ENCODE results near the gene PDE4C.

GRCh38 chr19:18185538-18185937, 40.7 kb downstream of the PDE4C start:
- TF ChIP-seq CTCF (IDR thresholded peaks at IDR 0.05; ENCODE audit: poor library complexity) (no peak), EZH2 (IDR thresholded peaks at IDR 0.05; ENCODE audit: borderline replicate concordance) (no peak)

Data from hepatocyte (in vitro differentiated cells).